ENCODE data around the gene GPR15LG.

GPR15LG gene

DNA sequence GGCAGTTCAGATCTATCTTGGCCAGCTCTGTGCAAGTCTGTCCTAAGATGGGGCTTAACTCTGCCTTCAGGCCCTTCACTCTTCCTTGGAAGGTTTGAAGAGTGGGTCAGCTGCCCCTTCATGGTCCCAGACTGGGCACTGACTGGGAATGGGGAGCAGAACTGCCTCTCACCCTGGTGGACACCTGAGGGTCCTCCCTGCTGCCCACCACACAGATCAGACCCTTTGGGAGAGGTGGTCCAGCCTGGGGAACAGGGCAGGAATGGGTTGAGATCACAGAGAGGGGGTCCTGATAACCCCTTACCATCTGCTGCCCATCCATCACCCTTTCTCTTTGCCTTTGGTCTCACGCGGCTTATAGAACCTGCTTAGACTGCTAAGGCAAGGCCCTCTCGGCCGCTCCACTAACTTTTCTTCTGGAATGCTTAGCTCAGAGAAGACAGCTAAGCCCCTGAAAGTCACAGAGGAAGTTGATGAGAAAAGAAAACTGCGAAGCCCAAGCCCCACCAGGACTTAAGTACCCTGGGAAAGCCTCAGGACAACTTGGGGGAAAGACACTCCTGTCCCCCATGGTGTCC lies 20.3 kb downstream of the GPR15LG start:
- no peak for DNase-seq (ENCODE audit: low spot score)

GRCh38 chr10:84194424-84195043 lies 20.9 kb downstream of the GPR15LG start, which contains the start of gene CDHR1:
TSS of gene CDHR1 (plus strand) at chr10:84194537. CDS start at chr10:84194761, 224 bp downstream.
- no peak for DNase-seq (ENCODE audit: low spot score)

DNA sequence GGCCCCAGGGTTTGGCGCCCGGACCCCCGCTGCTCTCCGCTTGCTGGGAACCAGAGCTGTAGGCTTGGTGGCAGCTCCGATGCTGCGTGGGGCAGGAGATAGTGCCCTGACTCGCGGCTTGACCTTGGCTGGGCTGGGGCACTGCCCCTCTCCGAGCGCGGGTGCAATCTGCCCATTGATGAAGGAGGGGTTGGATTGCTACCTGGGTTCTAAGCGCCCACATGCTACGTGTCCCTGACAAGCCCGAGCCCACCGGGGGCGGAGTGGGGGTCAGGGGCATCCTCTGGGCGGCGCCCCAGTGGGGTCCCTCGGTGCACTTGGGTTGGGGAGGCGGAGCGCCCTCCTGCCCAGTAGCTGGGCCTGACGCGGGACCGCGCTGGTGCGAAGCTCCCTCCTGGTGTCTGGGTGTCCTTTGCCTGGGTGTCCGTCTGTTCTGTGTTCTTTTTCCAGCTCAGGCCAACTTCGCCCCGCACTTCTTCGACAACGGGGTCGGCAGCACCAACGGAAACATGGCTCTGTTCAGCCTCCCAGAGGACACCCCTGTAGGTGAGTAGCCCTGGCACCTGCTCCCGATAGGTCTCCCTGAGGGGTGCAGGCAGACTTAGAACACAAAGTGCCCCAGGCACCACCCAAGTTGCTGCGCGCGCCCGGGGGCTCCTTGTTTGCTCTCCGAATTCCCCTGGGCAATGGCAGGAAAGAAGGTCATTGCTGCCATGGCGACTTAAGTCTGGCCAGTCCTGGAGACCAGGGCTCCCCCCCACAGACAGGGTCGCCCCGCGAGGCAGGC lies 21.6 kb downstream of the GPR15LG start:
- no peak for DNase-seq (ENCODE audit: low spot score)

DNA sequence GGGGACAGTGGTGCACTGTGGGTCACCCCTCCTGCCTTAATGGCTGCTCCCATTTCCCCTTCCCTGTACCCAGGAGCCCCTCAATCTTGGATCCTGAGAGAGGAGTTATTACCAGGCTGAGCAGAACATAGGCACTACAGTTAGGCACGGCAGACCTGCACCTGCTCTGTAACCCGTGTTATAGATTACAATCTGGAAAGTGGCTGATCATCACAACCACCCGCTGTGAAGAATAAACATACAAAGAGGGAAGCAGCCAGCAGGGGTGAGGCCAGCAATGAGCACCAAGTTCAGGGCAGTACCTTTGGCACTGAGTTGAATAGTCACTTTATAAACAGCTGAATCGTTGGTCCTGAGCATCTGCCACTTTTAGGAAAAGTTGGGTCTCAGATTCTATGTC lies 22.5 kb downstream of the GPR15LG start:
- no peak for DNase-seq (ENCODE audit: low spot score)

- no peak for DNase-seq (ENCODE audit: low spot score)
These were observed 23.3 kb downstream of the GPR15LG start for GRCh38 chr10:84196941-84197340.

- DNase-seq (ENCODE audit: low spot score): no peak
These were observed 24.0 kb downstream of the GPR15LG start for GRCh38 chr10:84197643-84198042.

DNA sequence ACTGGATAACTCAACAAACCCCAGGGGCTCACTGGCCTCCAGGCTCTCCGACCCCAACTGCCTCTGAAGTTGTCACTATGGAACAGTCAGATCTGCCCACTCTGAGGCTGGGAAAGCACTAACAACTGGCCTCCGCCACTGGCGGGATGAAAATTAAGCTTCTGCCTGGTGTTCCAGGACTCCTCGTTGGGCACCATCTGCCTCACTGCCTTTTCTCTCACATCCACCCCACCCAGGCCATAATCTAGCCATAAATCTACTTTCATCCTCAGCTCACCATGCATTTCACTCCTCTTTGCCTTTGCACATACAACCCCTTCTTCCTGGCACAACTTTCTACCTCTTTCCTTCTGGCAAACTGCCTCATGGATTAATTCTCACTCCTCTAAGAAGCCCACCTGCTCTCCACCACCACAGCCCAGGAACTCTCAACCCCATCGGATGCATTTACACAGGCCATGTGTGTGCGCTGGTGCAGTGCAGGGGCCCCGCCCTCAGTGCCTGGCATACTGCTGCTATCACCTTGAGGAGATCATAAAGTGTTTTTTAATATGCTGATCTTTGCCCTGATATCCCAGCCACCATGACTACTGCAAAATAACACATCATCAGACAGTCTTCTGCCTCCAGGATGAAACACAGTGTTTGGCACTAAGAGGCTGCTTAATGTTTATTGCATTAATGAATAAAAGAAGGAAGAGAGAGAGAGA lies 24.8 kb downstream of the GPR15LG start:
- DNase-seq (ENCODE audit: low spot score): no peak

GRCh38 chr10:84200537-84201243 lies 27.1 kb downstream of the GPR15LG start:
- no peak for DNase-seq (ENCODE audit: low spot score)

DNA sequence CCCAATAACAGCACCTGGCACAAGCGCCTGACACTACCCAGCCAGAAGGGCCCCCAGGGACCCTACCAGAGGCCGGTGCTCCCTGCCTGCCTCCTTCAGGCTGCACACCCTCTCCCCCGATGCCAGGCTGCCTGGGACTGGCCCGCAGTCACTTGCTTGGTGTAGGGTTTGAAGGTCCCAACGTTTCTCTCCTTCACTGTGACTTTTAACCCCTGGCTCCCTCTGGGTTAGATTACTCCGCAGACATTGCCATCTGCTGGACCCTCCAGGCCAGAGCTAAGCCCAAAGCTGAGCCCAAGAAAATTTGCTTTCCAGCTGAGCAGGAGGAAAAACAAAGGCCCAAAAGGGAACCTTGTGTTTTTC lies 27.6 kb downstream of the GPR15LG start:
- DNase-seq (ENCODE audit: low spot score): no peak

DNA sequence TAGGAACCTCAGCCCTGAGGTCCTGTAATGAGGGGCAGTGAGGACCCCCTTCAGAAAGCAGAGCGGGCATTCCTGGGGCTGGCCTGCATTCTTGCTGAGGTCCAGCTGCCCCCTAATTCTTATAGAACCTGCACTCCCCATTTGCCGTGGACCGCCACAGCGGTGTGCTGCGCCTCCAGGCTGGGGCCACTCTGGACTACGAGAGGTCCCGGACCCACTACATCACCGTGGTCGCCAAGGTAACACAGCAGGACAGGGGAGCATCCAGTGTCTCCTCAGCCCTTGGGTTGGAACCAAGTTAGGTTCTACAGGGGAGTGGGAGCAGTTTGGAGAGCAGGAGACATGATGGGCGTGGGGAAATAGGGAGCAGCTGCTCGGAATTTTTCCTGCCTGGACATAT lies 28.1 kb downstream of the GPR15LG start:
- no peak for DNase-seq (ENCODE audit: low spot score)

DNA sequence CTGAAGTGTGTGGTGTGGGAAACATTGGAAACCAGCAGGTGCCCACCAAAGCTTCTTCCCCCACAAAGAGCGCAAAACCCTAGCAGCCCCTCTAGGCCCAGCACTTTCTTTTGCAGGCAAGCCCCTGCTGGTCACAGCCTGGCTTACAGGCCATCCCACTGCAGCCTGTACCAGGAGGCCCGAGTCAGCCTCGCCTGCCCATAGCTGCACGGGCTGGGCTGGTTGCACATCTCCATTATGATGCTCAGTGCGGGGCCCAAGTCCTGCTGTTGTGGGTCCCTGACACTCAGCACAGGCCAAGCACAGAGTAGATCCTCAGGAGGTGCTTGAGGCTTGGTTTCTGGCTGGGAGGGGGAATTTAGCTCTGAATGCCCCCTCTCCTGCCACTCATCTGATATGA lies 28.7 kb downstream of the GPR15LG start:
- DNase-seq (ENCODE audit: low spot score): no peak

DNA sequence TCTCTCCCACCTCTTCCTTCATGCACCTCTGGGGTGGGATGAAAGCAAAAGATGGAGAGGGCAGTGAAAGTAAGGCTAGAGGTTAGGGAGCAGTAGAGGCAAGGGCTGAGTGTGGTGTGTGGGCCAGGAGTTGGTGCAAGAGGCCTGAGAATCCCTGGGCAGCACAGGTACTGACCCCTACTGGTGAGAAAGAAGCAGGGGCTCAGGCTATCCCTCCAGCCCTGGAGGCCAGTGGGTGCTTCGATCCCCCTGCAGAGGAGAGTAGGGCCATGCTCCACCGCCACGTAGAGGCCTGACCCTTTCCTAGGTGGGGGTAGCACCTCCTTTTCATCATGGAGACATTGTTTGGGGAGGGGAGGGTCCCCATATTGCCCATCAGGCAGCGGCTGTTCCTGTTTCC lies 30.5 kb downstream of the GPR15LG start:
- DNase-seq (ENCODE audit: low spot score): no peak

- no peak for DNase-seq (ENCODE audit: low spot score)
These were observed 31.0 kb downstream of the GPR15LG start for GRCh38 chr10:84204610-84205009.

- peak; percentile 51 for DNase-seq (ENCODE audit: low spot score)
These were observed 31.6 kb downstream of the GPR15LG start for GRCh38 chr10:84205049-84205852.

GRCh38 chr10:84205853-84206525 lies 32.4 kb downstream of the GPR15LG start:
- no peak for DNase-seq (ENCODE audit: low spot score)

- DNase-seq (ENCODE audit: low spot score): no peak
These were observed 34.4 kb downstream of the GPR15LG start for GRCh38 chr10:84208023-84208422.

DNA sequence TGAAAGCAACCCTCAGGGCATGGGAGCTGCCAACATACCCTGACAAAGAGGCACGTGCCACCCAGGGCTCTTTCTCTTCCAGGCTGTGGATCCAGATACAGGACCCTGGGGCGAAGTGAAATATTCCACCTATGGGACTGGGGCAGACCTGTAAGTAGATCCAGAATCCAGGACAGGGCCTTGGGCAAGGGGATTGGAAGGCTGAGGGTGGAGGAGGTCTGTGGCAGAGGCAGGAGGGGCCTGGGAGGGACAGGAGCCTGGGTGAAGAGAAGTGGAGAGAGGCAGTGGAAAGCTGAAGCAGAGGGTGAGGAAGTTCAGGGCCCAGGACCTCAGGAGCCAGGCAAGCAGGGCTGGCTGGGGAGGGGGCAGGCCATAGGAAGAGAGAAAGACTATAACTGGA lies 38.0 kb downstream of the GPR15LG start:
- no peak for DNase-seq (ENCODE audit: low spot score)

DNA sequence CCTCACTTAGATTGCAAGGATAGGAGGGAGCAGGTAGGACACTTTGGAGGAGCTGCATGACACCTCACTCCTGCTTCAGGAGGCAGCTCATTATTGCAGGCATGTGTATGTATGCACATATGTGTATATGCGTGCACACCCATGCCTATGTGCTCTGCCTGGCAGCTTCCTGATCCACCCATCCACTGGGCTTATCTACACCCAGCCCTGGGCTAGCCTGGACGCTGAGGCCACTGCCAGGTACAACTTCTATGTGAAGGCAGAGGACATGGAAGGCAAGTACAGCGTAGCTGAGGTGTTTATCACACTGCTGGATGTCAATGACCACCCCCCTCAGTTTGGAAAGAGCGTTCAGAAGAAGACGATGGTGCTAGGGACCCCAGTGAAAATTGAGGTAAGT lies 38.4 kb downstream of the GPR15LG start:
- DNase-seq (ENCODE audit: low spot score): no peak

GRCh38 chr10:84213076-84213475 lies 39.5 kb downstream of the GPR15LG start:
- DNase-seq (ENCODE audit: low spot score): no peak

- no peak for DNase-seq (ENCODE audit: low spot score)
These were observed 40.5 kb downstream of the GPR15LG start for GRCh38 chr10:84214046-84214572.

All from CD4-positive, alpha-beta T cell treated with Interleukin-6 at 100 ng/mL for 8 hours (primary cell).